SK-N-MC (cell line): ENCODE results near the gene RPS2.
A peak's percentile ranks its signal among the peaks of the same experiment; 100 is the strongest.

Experiments used
- EZH2 ChIP-seq: fragments of 200-600 bp; sonication (generic); IDR thresholded peaks from one replicate; pipeline ENCODE4 v1.6.1; 2017; ENCODE audit warnings: antibody characterized with exemption
- POLR2AphosphoS5 ChIP-seq: IDR thresholded peaks from 2 replicates; pipeline ENCODE4 v1.6.1; 2012; ENCODE audit warnings: mild to moderate bottlenecking, low read depth, low read length, borderline replicate concordance

GRCh38 chr16:1942810-1943726 is 21.6 kb downstream of the RPS2 start, which contains the start of gene MSRB1:
- TF ChIP-seq EZH2 = no peak
- peak; percentile 68; the same call in 1 of the 2 replicates for TF ChIP-seq POLR2AphosphoS5
